Stimulated activated CD4-positive, alpha-beta T cell treated with anti-CD3 and anti-CD28 coated beads, Interleukin-1b, Interleukin-23, amount 100 ng/mL, for 4 hours (primary cell): Measurements from ENCODE around the gene NCAPD2.

Experiments used
- DNase-seq, 2 donors: peaks; one replicate each; pipeline ENCODE4 v3.0.0-alpha.2; 2020; ENCODE audit warnings: low read depth in 2 of 2

NCAPD2 gene

GRCh38 chr12:6493497-6494257, at the start of gene NCAPD2:
NCAPD2 (plus strand) TSS chr12:6494102; CDS start chr12:6495099, 997 bp downstream.
- peak; percentile 85 to 86 for DNase-seq

- DNase-seq, result no peak
Observed at GRCh38 chr12:6444704-6445688, 48.9 kb upstream of the NCAPD2 start, which contains the start of gene CD27. CD27 (plus strand) TSS chr12:6444955; CDS start chr12:6445096, 141 bp downstream.

GRCh38 chr12:6450091-6450868, 43.6 kb upstream of the NCAPD2 start:
- no peak for DNase-seq

- DNase-seq, result no peak
Observed at GRCh38 chr12:6450869-6451347, 43.0 kb upstream of the NCAPD2 start.

- DNase-seq, result peak; percentile 62 to 68
Observed at GRCh38 chr12:6451348-6452244, 42.3 kb upstream of the NCAPD2 start, which contains the start of gene TAPBPL. TAPBPL (plus strand) TSS chr12:6452042; CDS start chr12:6452249, 207 bp downstream.

GRCh38 chr12:6452245-6452943, 41.5 kb upstream of the NCAPD2 start:
- DNase-seq, result no peak

GRCh38 chr12:6452944-6453630, 40.8 kb upstream of the NCAPD2 start:
- DNase-seq, result no peak

- DNase-seq, result no peak
Observed at GRCh38 chr12:6457220-6457945, 36.5 kb upstream of the NCAPD2 start.

- DNase-seq, result no peak
Observed at GRCh38 chr12:6458281-6459003, 35.5 kb upstream of the NCAPD2 start.

- no peak for DNase-seq
Observed at GRCh38 chr12:6459004-6459337, 34.9 kb upstream of the NCAPD2 start.

GRCh38 chr12:6460751-6461371, 33.0 kb upstream of the NCAPD2 start:
- DNase-seq, result no peak

GRCh38 chr12:6461401-6462233, 32.3 kb upstream of the NCAPD2 start:
- peak; percentile 49 to 51 for DNase-seq

- no peak for DNase-seq
Observed at GRCh38 chr12:6462234-6462995, 31.5 kb upstream of the NCAPD2 start.

GRCh38 chr12:6463216-6463615, 30.7 kb upstream of the NCAPD2 start:
- DNase-seq, result no peak

- no peak for DNase-seq
Observed at GRCh38 chr12:6463858-6464257, 30.0 kb upstream of the NCAPD2 start.

GRCh38 chr12:6464531-6464930, 29.4 kb upstream of the NCAPD2 start:
- DNase-seq, result no peak
